SU-DHL-6 (cell line): ENCODE data around the gene CDCP2.

Experiments
- CTCF ChIP-seq: fragments of 200-600 bp; sonication (generic); IDR thresholded peaks from one replicate; pipeline ENCODE4 v1.5.1; 2017; ENCODE audit warnings: antibody characterized with exemption, mild to moderate bottlenecking, low read length, moderate library complexity; ENCODE audit not compliant: insufficient read depth, poor library complexity, severe bottlenecking
- EZH2phosphoT487 ChIP-seq: fragments of 200-600 bp; sonication (generic), shearing (Covaris generic); conservative IDR thresholded peaks from 2 replicates; pipeline ENCODE4 v1.6.1; 2018; ENCODE audit warnings: mild to moderate bottlenecking, antibody characterized with exemption, low read length, moderate library complexity, mixed read lengths

GRCh38 chr1:54112705-54113368, 40.0 kb downstream of the CDCP2 start:
- TF ChIP-seq EZH2phosphoT487 (no peak), CTCF (no peak)
